Hepatocyte (in vitro differentiated cells): ENCODE data around the gene SPATA2L. TPM values are rescaled to one million over a fixed set of nuclear protein-coding genes. Genes with fewer than 3 reads are reported as not detected.

Experiments used
- DNase-seq: peaks from one replicate; pipeline ENCODE4 v3.0.0-alpha.2; 2016; ENCODE audit warnings: low spot score
- H2AFZ ChIP-seq: fragments of 200-600 bp; sonication (generic); 2 replicates; pipeline ENCODE4 v1.6.0; 2016; ENCODE audit warnings: antibody characterized with exemption, mild to moderate bottlenecking
- H3K27ac ChIP-seq: fragments of 200-600 bp; sonication (generic); 2 replicates; pipeline ENCODE4 v1.5.1; 2016; ENCODE audit warnings: mild to moderate bottlenecking
- H3K27me3 ChIP-seq: fragments of 200-600 bp; sonication (generic); 2 replicates; pipeline ENCODE4 v1.6.1; 2016
- H3K36me3 ChIP-seq: fragments of 200-600 bp; sonication (generic); replicated peaks from 2 replicates; pipeline ENCODE4 v1.5.1; 2016; ENCODE audit warnings: low read depth; ENCODE audit not compliant: insufficient read depth
- H3K4me1 ChIP-seq: fragments of 200-600 bp; sonication (generic); 2 replicates; pipeline ENCODE4 v1.5.1; 2016; ENCODE audit warnings: mild to moderate bottlenecking, moderate library complexity; ENCODE audit not compliant: insufficient read depth
- H3K4me2 ChIP-seq: fragments of 200-600 bp; sonication (generic); 2 replicates; pipeline ENCODE4 v1.6.0; 2016
- H3K4me3 ChIP-seq: fragments of 200-600 bp; sonication (generic); 2 replicates; pipeline ENCODE4 v1.5.1; 2016; ENCODE audit warnings: mild to moderate bottlenecking
- H3K79me2 ChIP-seq: fragments of 200-600 bp; sonication (generic); 2 replicates; pipeline ENCODE4 v1.6.0; 2017; ENCODE audit warnings: mild to moderate bottlenecking
- H3K9me2 ChIP-seq: fragments of 200-600 bp; sonication (generic); replicated peaks from 2 replicates; pipeline ENCODE4 v1.6.0; 2017; ENCODE audit warnings: mild to moderate bottlenecking; ENCODE audit not compliant: insufficient read depth
- H3K9me3 ChIP-seq: fragments of 200-600 bp; sonication (generic); 2 replicates; pipeline ENCODE4 v1.5.1; 2016; ENCODE audit warnings: low read depth, mild to moderate bottlenecking
- H4K20me1 ChIP-seq: fragments of 200-600 bp; sonication (generic); 2 replicates; pipeline ENCODE4 v1.6.0; 2016; ENCODE audit warnings: mild to moderate bottlenecking; ENCODE audit not compliant: insufficient read depth, poor library complexity, severe bottlenecking
- CTCF ChIP-seq: fragments of 200-600 bp; sonication (generic); IDR thresholded peaks from 2 replicates; pipeline ENCODE4 v1.5.1; 2016; ENCODE audit warnings: antibody characterized with exemption, mild to moderate bottlenecking; ENCODE audit not compliant: poor library complexity
- EZH2 ChIP-seq: fragments of 200-600 bp; sonication (generic); IDR thresholded peaks from 2 replicates; pipeline ENCODE4 v1.6.1; 2016; ENCODE audit warnings: antibody characterized with exemption, mild to moderate bottlenecking, borderline replicate concordance
- EZH2phosphoT487 ChIP-seq: fragments of 200-600 bp; sonication (generic); IDR thresholded peaks from one replicate; pipeline ENCODE4 v1.6.1; 2018; ENCODE audit warnings: antibody characterized with exemption, mild to moderate bottlenecking, low read depth, moderate library complexity; ENCODE audit not compliant: unreplicated experiment, severe bottlenecking
- WGBS: methylation state at CpG from one replicate; pipeline ENCODE4 v1.1.6; 2016; ENCODE audit warnings: low lambda C conversion rate; ENCODE audit errors: missing lambda C conversion rate; 5-methylcytosine and 5-hydroxymethylcytosine counted together
- polyA plus RNA-seq: library from polyadenylated mRNA; unstranded; fragments of >200 nt; fragmentation: Nextera tagmentation; extraction: Ambion mirVana; gene quantifications from 2 replicates; pipeline ENCODE4 v1.2.1, GENCODE V29; 2016
- total RNA-seq: library from RNA; depleted of rRNA; stranded (reverse); fragments of >200 nt; gene quantifications from 2 replicates; pipeline ENCODE4 v1.2.3, GENCODE V29; 2014

SPATA2L gene
- total and polyA plus RNA-seq, 2 experiments from 2014 or later = 25.0 to 32.9 TPM

GRCh38 chr16:89717688-89718505 lies 16.4 kb upstream of the SPATA2L start:
- 93% methylated on average over 12 of the region's 24 CpGs for WGBS
- H3K4me1 ChIP-seq = peaks cover 19% of the 10 kb centered on the region
- no peaks in the 10 kb centered on the region for H3K9me2 ChIP-seq
- H3K4me2 ChIP-seq = no peak overlapping the region
- H3K9me3 ChIP-seq = no peaks in the 10 kb centered on the region
- DNase-seq = no peak
- no peak overlapping the region for H3K4me3 ChIP-seq
- no peak for TF ChIP-seq CTCF
- TF ChIP-seq EZH2phosphoT487 = no peak
- TF ChIP-seq EZH2 = no peak
- H3K36me3 ChIP-seq = no peaks in the 10 kb centered on the region
- H3K27me3 ChIP-seq = no peaks in the 10 kb centered on the region
- H2AFZ ChIP-seq = no peak overlapping the region
- no peak overlapping the region for H3K27ac ChIP-seq
- peaks cover 18% of the 10 kb centered on the region for H3K79me2 ChIP-seq
- peaks cover 11% of the 10 kb centered on the region for H4K20me1 ChIP-seq

GRCh38 chr16:89716916-89717687 lies 15.6 kb upstream of the SPATA2L start:
- H3K79me2 ChIP-seq = peaks cover 11% of the 10 kb centered on the region
- H4K20me1 ChIP-seq = peaks cover 3% of the 10 kb centered on the region
- DNase-seq = no peak
- TF ChIP-seq EZH2phosphoT487 (no peak), EZH2 (no peak), CTCF (no peak)
- H3K36me3 ChIP-seq = no peaks in the 10 kb centered on the region
- H2AFZ ChIP-seq = no peak overlapping the region
- 94% methylated on average over 22 of the region's 29 CpGs for WGBS
- no peak overlapping the region for H3K27ac ChIP-seq
- H3K4me3 ChIP-seq = no peak overlapping the region
- H3K27me3 ChIP-seq = no peaks in the 10 kb centered on the region
- H3K9me3 ChIP-seq = no peaks in the 10 kb centered on the region
- peaks cover 15% of the 10 kb centered on the region for H3K4me1 ChIP-seq
- no peaks in the 10 kb centered on the region for H3K9me2 ChIP-seq
- no peak overlapping the region for H3K4me2 ChIP-seq

GRCh38 chr16:89716493-89716892 lies 15.0 kb upstream of the SPATA2L start:
- H3K27me3 ChIP-seq = no peaks in the 10 kb centered on the region
- DNase-seq = no peak
- peaks cover 11% of the 10 kb centered on the region for H3K79me2 ChIP-seq
- H3K27ac ChIP-seq = no peak overlapping the region
- peaks cover 14% of the 10 kb centered on the region for H3K4me1 ChIP-seq
- 94% methylated on average over 13 of the region's 15 CpGs for WGBS
- H3K9me2 ChIP-seq = no peaks in the 10 kb centered on the region
- TF ChIP-seq EZH2phosphoT487 = no peak
- no peak for TF ChIP-seq CTCF
- no peak for TF ChIP-seq EZH2
- H3K4me3 ChIP-seq = no peak overlapping the region
- H3K36me3 ChIP-seq = no peaks in the 10 kb centered on the region
- no peak overlapping the region for H3K4me2 ChIP-seq
- no peaks in the 10 kb centered on the region for H3K9me3 ChIP-seq
- H4K20me1 ChIP-seq = no peaks in the 10 kb centered on the region
- H2AFZ ChIP-seq = no peak overlapping the region
